AG09309 (cell line): ENCODE measurements around the gene CYP17A1.
"Not testable (repeated sequence)": the region's sequence is repeated elsewhere in the genome, so short reads cannot be mapped to it uniquely, and the experiment has no call there.

ENCODE experiments used
- DNase-seq: peaks from one replicate; pipeline ENCODE4 v3.0.0-alpha.2; 2010; ENCODE audit warnings: low read depth
- H3K4me3 ChIP-seq: 2 replicates; pipeline ENCODE4 v1.5.1; 2011; ENCODE audit warnings: mild to moderate bottlenecking, low read depth, low read length, moderate library complexity; ENCODE audit not compliant: control insufficient read depth
- CTCF ChIP-seq: IDR thresholded peaks from 2 replicates; pipeline ENCODE4 v1.5.1; 2011; ENCODE audit warnings: mild to moderate bottlenecking, low read depth, low read length, inconsistent platforms; ENCODE audit not compliant: insufficient read depth, control insufficient read depth; ENCODE audit errors: missing control alignments

Gene CYP17A1

GRCh38 chr10:102832248-102832647 lies 5.0 kb downstream of the CYP17A1 start:
- no peak overlapping the region for H3K4me3 ChIP-seq
- no peak for TF ChIP-seq CTCF

GRCh38 chr10:102831322-102832071 lies 5.7 kb downstream of the CYP17A1 start:
- no peak for TF ChIP-seq CTCF
- no peak overlapping the region for H3K4me3 ChIP-seq
- no peak for DNase-seq

More at GRCh38 chr10:102832248-102832647, 5.0 kb downstream of the CYP17A1 start:
- DNase-seq, result no peak

DNA sequence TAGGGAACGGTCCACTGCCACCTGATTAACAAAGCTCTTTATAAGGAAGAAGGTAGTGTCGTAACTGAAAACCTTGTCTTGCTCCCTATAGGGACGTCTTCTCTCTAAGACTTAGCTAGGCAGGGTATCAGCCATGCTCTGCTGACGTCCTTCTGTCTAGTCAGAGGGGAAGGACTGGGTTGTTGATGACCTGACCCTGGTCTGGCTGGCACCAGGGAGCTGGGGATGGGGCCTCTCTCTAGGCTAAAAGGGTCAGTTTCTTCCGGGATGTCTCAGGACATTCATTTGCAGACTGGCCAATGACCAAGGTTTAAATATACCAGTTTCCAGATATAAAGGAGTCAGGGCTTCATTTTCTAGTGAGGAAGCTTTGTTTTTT lies 9.6 kb downstream of the CYP17A1 start:
- no peak for TF ChIP-seq CTCF
- H3K4me3 ChIP-seq, result no peak overlapping the region
- DNase-seq, result no peak

DNA sequence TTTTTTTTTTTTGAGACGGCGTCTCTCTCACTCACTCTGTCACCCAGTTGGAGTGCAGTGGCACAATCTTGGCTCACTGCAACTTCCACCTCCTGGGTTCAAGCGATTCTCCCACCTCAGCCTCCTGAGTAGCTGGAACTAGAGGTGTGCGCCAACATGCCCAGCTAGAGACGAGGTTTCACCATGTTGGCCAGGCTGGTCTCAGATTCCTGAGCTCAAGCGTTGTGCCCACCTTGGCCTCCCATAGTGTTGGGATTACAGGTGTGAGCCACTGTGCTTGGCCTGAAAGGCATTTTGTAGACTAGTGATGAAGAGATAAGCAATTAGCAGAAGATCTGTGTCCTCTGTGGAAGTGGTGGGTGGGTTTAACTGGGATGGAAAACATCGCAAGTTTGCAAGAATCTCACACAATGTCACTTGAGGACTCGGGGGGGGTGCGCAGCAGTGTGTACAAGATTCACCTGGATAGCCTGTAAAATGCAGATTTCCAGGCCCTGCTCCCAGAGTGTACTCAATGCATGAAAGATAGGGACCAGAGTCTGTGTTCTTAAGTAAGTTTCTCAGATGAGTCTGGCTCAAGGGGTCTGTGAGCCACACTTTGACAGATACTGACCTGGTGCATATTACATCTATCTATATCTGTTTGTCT lies 10.9 kb downstream of the CYP17A1 start:
- DNase-seq, result no peak
- no peak for TF ChIP-seq CTCF
- H3K4me3 ChIP-seq, result no peak overlapping the region

DNA sequence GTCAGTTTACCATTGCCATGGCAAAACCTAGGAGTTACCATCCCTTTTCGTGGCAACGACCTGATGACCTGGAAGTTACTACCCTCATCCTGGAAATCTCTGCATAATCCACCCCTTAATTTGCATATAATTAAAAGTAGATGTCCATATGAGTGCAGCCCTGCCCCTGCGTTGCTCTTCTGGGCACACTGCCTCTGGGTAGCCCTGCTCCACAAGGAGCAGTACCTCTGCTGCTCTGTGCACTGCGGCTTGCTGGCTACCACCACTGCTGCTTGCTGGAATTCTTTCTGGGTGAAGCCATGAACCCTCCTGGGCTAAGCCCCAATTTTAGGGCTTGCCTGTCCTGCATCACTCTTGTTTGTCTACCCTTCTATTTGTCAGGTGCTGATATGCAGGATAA lies 12.5 kb downstream of the CYP17A1 start:
- no peak for DNase-seq
- no peak overlapping the region for H3K4me3 ChIP-seq
- no peak for TF ChIP-seq CTCF

DNA sequence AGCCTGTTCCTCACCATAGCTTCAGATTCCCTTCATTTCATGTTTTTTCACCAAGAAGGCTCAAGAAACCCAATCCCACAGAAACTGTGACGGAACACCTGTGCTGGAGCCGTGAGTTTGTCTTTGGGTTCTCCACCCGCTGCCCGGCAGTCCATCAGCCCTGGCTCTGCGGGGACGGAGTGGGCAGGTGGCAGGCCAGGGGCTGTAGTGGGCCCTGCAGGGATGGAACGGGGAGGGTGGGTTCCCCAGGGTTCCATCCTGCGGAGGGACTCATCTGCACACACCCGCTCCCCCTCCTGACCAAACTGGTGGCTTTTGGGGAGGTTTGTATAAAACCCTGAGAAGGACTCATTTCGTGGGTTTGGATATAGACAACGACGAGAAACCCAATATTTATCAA lies 15.0 kb downstream of the CYP17A1 start:
- no peak overlapping the region for H3K4me3 ChIP-seq
- no peak for DNase-seq
- TF ChIP-seq CTCF, result no peak

DNA sequence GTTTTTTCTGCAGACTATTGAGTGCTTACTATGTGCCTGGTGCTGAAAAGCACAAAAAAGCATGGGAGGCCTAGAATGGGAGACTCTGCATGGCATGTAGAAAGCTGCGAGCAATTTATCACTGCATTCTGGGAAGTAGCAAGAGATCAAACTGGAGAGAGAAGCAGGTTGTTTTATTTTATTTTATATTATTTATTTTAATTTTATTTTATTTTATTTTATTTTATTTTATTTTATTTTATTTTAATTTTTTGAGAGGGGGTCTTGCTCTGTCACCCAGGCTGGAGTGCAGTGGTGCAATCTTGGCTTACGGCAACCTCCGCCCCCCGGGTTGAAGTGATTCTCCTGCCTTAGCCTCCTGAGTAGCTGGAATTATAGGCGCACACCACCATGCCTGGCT lies 17.2 kb downstream of the CYP17A1 start:
- H3K4me3 ChIP-seq, DNase-seq: not testable (repeated sequence)
